HUDEP-2 (cell line): ENCODE data around the gene PMAIP1.
A peak's percentile ranks its signal among the peaks of the same experiment; 100 is the strongest.

Source experiments
- DNase-seq, 76 experiments: peaks; one replicate each; lab custom pipeline; 2025; ENCODE audit not compliant: unreplicated experiment in 76 of 76; lab: John Stamatoyannopoulos, UW

PMAIP1 gene

DNA sequence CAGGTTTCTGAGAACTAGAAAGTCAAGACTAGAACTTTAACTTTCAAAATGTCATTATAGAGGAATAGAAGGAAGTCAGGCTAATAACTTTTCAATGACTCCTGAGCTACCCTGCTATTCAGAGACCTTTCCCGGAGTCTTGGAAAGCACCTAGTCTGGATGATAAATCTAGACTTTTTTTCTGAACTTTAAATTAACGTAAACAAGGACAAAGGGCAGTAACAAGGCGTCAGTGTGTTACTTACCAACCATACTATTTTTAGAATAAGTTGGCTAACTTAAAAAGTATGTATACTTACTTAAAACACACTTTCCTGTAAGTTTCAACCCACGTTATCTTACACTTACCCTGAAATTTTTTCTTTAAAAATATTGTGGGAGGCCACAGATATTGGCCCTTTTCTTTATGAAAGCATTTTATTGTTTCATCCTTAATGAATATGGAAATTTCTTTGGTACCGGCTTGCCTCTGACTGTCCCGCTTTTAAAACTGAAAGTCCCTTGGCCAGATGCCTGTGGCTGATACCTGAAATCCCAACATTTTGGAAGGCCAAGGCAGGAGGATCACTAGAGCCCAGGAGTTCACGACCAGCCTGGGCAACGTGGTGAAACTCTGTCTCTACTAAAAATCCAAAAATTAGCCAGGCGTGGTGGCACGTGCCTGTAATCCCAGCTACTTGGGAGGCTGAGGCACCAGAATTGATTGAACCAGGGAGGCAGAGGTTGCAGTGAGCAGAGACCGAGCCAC, 9.7 kb downstream of the PMAIP1 start:
- no peak for DNase-seq

DNA sequence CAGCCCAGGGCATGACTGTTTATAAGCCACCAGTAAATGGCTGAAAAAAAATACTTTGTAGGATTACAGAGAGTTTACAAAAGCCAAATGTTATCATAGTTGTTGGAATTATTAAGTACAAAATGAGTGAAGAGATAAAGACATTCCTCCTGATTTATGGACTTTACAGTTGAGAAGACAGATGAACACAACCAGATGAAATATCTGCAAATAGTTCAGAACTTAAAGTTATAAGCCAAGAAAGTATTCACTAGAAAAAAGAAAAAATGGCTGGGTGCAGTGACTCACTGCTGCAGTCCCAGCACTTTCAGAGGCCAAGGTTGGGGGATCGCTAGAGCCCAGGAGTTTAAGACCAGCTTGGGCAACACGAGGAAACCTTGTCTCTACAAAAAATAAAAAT, 11.2 kb downstream of the PMAIP1 start:
- DNase-seq = no peak

DNA sequence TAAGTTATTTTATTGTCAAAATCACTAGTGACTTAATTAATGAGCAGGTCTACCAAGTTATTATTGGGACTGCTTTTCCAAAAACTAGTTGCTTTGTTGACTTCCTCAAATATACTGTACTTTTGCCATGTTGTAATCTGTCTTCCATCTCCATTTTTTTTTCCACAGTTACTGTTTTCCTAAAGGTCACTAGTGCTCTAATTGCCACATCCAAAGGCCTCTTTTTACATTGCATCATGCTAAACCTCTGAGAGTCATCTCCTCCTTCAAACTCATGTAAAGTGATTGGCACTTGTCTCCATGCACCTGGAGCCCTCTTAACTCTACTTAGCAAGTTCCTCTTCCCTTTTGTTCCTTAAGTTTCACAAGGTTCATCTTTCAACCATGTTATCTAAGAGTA, 11.8 kb downstream of the PMAIP1 start:
- no peak for DNase-seq

DNA sequence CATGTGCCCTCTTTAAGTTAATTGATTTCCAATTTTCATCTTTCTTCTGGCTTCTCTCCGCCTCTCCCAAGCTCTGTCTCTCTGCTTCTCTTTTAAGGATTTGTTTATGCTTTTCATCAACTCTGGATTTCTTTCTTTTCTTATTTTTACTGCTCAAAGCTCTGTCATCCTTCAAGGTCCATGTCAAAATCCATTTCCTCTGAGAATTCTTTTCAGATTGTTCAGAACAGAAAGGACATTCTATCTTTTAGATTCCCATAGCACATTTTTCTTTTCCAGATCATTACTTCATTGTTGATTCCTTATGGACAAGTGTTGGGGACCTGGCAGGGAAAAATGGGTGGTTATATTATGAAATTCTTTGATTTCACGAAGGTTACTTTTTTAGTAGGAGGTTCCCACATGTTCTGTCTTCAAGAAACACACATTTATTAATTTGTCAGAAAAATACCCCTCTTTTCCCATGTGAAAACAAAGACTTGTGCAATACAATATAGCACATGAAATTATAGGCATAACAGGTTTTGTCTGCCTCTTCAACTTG, 12.3 kb downstream of the PMAIP1 start:
- no peak for DNase-seq

DNA sequence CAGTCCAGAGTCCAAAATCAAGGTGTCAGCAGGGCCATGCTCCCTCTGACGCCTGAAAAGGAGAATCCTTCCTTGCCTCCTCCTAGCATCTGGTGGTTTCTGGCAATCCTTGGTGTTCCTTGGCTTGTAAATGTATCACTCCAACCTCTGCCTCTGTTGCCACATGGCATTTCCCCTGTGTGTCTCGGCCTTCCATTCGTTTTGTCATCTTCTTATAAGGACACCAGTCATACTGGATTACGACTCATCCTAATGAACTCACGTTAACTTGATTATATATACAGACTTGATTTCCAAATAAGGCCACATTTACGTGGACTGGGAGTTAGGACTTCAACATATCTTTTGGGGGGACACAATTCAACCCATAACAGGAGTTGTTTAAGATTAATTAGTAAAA, 15.8 kb downstream of the PMAIP1 start:
- DNase-seq = no peak

DNA sequence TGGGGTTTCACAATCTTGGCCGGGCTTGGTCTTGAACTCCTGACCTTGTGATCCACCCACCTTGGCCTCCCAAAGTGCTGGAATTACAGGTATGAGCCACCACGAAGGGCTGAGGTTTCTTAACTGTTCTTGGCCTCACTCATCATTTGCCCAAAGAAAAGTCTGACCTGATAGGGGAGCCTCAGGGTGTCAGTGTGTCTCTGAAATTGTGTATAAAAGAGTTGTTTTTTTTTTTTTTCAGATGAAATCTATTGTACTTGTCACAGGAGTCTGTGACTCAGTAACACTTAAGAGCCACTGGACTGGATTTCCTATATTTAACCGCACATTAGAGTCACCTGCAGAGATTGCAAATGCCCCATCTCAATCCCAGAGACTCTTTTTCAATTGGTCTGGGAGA, 16.9 kb downstream of the PMAIP1 start:
- no peak for DNase-seq

DNA sequence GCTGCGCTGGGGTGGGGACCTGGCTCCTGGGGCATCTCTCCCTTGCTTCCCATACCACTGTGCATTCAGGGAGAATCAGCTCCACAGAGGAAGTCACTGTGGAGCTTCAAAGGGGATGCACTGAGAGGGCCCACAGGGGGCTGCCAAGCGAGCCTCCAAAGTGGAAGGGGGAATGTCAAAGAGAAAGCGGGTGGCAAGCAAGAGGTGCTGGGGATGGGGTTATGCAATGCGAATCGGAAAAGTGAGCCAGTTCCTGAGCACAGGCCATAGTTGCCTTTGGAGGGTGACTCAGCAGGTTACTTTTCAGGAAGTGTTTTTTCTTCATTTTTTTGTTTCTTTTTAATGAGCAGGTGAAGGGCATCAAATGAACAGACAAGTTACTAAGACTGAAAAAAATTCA, 17.6 kb downstream of the PMAIP1 start:
- DNase-seq = peak in 1 of 76 experiments; percentile 33

DNA sequence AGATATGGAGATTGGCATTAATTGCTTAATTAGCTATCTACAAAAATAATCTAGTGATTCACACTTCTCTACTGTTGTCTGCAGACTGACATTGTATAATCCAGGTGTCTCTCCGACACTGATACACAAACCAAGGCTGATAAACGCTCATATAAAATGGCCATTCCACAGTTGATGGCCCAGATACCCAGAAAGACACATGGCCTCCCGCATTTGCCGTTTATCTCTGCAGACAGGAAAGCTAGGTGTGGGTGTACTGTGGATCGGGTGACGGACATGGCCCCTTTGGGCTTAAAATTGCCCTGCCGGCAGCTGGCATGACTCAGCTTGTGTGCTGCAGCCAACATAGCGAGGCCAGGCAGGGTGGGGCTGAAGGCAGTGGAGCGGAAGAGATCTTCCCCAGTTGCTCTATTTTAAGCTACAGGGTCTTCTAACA, 18.5 kb downstream of the PMAIP1 start:
- DNase-seq = peak in 74 of 76 experiments; percentile 42 to 95 (median 82)

DNA sequence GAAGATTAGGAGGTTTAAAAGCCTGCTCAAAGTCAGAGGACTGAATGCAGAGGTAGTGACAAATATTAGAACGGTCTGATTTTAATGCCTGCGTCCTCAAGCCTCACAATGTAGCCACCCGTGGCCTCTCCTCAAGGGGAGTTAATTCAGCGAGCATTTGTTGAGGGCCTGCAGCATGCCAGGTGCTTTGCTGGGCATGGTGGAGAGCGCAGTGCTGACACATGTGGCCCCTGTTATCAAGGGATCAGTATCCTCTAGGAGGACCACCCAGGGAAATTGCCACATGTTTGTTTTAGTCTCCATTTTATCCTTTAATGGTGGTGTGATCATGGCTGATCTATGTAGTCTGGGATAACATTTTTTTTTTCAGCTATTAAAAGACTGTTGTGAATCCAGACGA, 19.2 kb downstream of the PMAIP1 start:
- peak in 1 of 76 experiments; percentile 7 for DNase-seq

DNA sequence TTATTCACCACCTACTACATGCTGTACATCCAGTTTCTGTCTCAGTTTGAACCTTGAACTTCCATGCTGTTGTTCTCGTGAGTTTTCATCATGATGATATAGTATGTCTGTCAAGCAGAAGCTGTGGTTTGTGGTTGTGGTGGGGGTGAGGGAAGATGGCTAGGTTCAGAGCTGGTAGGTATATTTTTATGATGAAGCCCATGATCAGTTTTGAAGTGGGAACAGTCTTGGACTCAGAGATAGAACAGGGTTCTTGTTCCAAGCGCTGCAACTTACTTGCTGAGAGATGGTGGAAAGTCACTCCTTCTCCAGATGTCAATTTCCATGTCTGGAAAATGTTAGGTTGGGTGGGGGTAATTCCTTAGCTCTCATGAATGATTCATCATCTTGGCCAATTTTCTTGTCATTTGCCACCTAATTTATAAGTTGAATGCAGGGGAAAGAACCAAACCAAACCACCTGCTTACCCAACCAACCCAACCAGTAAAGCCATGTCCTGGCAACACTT, 21.6 kb downstream of the PMAIP1 start:
- peak in 1 of 76 experiments; percentile 18 for DNase-seq

DNA sequence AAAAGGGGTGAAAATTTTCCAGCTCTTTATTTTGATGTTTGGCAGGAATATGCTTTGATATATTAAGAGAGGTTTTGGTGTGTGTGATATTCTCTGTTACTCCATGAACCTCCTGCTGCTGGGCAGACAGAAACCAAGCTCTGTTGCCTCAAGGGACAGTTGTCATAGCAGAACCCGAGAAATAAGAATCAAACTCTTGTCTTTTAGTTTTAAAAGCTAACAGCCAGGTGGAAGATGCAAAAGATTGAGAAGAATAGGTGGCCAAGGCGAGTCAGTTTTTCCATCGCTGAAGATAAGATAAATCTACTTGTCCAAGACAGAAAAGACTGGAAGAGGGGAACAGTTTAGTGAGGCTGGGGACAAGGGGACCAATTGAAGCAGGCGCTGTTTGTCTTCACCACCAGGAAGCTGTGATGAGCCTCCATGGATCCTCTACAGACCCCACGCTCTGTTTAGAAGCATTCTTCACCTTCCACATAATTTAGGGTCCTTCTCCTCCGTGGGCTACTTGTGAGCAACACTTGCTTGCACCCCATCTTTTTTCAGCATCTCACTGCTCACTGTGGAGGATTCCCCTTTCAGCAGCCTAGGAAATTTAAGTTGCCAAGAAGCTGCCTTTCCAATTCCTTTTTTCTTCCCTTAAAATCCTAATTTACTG, 23.9 kb downstream of the PMAIP1 start:
- peak in 1 of 76 experiments; percentile 0 for DNase-seq

DNA sequence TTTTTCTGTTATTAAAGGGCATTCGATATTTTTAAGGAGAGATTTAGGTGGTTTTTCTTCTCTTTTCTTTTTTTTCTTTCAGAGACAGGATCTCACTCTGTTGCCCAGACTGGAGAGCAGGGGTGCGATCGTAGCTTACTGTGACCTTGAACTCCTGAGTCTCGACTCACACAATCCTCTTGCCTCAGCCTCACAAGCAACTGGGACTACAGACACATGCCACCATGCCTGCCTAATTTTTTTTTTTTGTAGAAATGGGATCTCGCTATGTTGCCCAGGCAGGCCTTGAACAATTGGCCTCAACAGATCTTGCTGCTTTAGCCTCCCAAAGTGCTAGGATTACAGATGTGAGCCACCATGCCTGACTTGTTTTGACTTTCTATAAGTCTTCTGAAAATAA, 26.3 kb downstream of the PMAIP1 start:
- no peak for DNase-seq

DNA sequence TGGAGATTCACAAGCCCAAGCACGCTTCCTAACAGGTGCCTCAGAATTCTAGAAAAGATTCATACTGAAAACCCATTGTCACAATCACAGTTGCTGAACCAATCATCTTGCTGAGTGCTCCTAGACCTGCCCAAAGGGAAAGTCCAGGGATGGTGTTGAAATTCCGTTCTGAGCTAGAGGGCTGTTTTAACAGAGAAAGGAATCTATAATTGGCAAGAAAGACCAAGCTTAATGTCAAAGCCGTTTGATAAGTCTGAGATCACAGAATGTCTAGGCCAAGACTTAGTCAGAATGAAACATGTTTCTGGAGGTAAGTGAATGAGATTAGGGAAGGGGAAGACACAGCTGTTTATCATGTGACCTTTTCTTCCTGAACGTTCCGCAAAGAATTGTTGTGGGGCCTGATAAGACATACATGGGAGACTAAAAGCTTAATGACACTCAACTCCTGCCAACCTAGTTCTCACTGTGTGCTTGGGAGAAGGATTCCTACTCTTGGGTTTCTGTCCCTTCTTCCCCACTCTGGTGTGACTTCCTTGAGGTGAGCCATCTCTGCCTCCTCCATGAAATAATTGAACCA, 27.5 kb downstream of the PMAIP1 start:
- DNase-seq = peak in 15 of 76 experiments; percentile 4 to 58 (median 23)

DNA sequence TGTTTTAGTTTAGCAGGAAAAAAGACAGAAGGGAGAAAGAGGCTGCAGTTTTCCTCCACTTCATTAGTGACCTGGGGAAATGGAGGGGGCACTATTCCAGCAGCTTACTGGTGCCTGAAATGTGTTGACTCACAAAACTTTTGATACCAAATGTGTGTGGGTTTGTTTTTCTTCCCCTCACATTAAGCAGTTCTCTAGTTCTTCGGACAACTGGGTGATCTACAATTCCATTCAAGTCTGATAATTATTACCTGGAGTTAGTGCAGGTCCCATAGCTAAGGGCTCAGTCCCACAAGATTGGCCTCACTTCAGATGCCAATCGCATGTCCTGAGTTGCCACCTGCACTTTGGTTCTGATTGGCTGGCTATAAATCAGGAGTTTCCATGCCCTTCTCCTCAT, 28.4 kb downstream of the PMAIP1 start:
- no peak for DNase-seq

DNA sequence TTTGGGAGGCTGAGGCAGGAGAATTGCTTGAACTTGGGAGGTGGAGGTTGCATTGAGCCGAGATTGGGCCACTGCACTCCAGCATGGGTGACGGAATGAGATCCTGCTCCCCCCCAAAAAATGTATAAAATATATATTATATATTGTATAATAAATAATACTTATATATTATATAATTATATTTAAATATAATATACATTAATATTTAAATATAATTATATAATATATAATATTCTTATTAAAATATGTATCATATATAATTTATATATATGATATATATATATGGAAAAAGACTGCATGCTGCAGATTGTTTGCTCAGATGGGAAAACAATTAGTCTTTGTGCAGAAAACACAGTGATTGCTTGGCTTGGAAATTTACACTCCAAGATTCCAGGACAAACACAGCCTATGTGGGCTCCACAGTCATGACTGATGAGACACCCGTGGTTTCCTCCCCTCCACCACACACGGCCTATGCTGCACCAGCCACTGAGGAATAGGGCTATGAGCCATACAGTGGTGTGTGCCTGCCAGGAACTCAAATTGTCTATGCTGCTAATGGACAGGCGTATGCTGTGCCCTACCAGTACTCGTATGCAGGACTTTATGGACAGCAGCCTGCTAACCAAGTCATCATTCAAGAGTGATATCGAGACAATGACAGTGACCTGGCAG, 30.0 kb downstream of the PMAIP1 start:
- DNase-seq = no peak

DNA sequence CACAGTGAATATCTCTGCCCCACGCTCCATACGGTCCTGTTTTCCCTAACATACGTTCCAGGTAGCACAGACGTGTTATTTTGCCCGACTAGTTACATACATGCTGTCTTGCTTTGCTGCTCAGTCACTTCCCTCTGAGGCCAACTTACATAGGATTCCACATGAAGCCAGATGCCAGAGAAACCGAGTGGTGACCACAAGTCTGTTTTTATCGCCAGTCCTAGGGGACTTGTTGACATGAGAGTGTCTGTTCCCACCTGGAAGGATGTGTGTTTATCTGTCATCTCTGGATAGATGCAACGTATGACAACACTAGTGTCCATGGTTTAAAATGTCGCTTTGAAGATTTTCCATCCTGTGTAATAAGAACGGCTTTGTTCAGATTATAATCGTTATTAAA, 32.6 kb downstream of the PMAIP1 start:
- no peak for DNase-seq

DNA sequence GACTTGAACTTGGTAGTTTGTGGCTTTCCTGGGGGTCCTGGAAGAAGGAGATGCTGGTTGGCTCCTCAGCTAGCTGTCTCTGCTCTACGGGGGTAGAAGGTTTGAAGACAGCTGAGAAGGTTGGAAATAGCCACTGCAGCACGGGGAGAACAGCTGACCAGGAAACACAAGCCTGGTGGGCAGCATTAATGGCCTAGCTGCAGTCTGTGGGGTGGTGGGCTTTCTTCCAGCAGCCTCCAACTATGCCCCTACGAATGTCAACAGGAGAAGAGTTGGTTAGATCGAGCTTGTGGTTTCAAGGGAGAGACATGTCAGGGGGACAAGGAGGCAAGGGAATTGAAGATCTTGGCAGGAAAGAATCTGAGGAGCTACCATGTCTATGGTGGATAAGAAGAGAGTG, 38.9 kb downstream of the PMAIP1 start:
- DNase-seq = no peak

DNA sequence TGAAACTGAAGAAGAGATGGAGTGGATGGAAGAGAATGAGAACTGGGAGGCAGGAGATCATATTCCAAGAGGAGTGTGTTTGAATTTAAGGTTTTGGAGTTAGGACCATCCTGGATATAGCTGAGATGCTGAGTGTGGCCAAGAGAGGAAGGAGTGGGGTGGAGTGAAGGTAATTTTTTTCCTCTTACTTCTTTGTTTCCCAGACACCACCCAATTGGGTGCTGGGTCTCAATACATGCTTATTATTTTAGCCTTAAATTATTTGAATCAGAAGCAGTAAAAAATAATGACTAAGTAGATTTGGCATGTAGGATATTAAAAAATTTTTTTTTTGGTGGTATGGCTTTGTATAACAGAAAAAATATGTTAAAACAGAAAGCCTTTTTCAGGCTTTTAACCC, 39.3 kb downstream of the PMAIP1 start:
- no peak for DNase-seq

DNA sequence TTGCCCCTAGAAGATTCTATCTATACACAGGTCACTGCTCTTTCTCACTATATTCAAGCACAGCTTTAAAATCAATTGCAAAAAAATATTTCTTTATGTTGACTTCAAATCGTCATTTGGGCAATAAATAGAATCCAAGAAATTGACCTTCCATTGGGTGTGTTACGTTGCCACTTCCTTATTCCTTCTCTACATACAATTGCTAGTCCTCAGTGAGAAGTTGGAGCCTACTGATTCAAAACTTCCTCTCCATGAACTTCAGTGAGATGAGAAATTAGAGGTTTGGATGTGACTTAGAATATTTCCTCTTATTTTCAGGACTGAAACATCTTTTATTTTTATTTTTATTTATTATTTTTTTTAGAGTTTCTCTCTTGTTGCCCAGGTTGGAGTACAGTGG, 40.3 kb downstream of the PMAIP1 start:
- no peak for DNase-seq

DNA sequence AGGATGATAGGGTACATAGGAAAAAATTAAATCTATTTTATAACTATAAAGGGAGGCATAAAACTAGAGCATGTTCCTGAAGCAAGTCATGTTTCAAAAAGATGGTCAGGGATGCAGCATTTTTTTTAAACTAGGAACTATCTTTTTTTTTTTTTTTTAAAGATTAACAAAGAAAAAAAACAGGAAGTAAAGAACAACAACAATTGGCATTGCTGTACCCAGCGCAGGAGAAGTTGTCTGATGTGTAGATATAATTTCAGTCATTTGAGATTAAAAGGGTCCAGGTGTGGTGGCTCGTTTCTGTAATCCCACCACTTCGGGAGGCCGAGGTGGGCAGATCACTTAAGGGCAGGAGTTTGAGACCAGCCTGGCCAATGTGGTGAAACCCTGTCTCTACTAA, 41.5 kb downstream of the PMAIP1 start:
- no peak for DNase-seq

DNA sequence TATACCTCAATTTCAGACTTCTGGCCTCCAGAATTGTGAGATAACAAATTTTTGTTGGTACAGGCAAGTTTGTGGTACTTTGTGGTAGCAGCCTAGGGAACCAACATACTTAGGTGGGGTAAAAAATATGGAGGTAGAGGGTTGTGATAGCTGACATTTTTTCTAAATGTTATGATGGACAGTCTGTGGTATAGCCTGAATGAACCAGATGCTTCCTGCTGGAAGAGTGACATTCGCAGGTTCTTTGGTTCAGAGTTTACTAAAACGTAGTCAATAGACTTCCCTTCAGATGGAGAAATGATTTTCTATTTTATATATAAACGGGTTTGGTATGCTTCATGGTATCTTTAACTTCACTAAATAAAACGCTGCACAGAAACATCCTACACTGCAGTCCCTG, 42.8 kb downstream of the PMAIP1 start:
- no peak for DNase-seq
